COR-L47 (cell line): ENCODE results near the gene PBX1.
"Not testable (repeated sequence)": the region's sequence is repeated elsewhere in the genome, so short reads cannot be mapped to it uniquely, and the experiment has no call there.

Experiments
- DNase-seq: peaks from one replicate; lab custom pipeline; 2025; lab: John Stamatoyannopoulos, UW

The PBX1 gene

DNA sequence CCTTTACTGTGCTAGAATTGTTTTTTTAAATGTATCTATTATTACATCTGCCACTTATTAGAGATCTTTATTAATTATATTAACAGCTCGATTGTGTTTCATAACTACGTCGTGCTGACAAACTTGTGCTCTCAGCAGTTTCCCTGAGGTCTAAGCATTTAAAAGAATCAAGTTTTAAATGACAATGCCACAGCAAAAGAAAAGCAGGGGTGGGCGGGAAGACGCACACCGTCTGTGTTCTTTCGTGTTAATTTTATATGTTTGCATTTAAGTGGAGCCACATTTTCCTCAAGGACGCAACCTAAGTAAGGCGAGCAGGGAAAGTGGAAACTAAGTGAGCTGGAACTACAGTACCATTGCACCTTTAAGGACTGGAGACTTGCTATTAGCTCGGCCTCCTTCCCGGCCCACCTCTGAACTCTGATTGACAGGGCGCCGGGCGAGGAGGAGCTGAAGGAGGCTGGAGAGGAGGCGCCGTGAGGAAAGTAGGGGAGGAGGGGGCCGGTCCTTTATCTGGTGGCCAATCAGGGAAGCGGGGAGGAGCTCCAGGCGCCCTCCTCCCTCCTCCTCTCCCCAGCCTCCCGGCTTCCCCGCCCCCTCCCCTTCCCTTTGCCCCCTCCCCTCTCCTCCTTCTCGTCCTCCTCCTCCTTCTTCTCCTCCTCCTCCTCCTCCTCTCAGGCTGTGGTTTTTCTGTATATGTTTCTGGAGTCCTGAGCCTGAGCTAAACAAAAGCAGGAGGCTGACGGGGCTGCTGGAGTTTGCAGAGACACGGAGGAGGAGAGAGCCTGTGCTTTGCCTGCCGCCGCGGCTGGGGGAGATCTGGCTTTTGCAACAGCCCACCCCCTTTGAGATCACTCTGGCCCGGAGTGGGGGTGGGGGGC, at the start of gene PBX1:
TSS of gene PBX1 (plus strand) at position 724 of the 881 bp plus-strand sequence.
- peak; percentile 93 for DNase-seq

DNA sequence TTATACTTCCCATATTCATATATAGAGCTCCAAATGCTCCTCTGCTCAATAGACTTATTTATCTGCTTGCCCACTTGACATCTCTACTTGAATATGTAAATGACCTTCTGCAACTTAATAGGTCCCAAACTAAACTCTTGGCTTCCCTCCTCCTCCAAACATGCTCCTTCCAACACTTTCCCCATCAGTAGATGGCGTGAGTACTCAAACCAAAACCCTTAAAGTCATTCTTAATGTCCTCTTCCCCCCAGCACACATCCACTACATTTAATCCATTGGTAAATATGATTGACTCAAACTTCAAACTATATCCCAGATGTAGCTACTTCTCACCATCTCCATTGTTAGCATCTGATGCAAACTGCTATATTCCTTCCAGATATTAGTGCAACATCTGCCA, 48.5 kb upstream of the PBX1 start:
- no peak for DNase-seq

DNA sequence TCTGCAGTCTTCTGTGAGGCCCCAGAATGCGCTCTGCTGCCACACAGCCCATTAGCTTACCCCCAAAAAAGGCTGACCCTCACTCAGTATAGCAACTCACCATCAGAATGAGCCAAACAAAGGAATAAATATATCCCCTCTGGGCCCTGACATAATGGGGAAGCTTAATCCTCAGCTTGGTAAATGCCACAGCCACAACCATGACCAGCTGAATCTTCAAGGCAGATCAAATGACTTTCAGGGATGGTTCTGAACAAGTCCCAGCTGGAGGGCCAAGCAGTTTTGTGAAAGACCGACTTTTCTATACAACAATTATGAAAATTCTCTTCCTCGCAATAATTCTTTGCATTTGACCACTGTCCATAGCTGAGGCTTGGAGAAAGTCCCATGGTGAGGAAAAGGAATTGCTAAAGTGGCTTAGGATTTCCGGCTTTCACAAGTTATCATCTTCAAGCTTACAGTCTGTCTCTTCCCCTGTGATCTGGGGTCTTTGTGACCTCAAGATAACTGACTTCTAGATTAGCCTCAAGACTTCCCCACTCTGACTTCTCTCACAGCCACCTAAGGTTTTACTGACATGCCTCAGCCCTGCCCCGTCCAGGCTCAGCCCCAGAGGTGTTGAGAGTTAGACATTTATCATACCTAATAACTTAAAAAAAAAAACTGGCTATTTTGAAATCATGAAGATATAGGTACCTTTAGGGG, 47.8 kb upstream of the PBX1 start:
- no peak for DNase-seq

DNA sequence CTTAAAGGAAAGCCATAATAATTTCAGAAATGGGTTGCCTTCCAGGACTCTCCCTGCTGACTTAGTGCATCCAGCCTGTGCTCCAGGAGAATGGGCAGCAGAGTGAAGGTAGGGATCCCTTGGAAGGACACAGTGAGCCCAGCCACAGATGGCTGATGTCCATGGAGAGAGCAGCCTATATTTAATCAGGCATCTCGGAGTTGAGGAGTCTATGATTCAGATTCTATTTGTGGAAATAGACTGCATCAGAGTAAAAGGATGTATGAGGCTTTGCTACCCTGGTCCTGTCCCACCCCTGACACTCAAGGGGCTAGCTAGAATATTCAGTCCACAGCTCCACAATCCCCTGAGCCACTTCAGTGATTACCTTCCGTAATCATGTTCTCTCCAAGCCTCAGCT, 43.8 kb upstream of the PBX1 start:
- DNase-seq, result no peak

DNA sequence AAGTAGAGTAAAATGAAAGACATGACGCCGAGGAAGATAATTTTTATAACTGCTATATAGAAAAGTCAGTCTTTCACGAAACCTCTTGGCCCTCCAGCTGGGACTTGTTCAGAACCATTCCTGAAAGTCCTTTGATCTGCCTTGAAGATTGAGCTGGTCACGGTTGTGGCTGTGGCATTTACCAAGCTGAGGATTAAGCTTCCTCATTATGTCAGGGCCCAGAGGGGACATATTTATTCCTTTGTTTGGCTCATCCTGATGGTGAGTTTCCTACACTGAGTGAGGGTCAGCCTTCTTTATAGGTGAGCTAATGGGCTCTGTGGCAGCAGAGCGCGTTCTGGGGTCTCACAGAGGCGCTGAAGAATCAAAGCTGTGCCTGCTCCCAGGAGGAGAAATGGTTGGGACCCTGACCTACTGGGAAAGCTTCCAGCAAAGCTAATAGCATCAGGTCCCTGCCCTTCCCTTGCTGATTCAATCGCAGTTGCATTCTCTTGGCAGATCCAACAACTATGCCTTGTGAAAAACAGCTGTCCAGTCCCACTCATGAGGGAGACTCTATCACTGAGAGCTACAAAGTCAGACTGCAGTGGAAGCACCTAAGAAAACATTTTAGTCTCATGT, 43.2 kb upstream of the PBX1 start:
- no peak for DNase-seq

DNA sequence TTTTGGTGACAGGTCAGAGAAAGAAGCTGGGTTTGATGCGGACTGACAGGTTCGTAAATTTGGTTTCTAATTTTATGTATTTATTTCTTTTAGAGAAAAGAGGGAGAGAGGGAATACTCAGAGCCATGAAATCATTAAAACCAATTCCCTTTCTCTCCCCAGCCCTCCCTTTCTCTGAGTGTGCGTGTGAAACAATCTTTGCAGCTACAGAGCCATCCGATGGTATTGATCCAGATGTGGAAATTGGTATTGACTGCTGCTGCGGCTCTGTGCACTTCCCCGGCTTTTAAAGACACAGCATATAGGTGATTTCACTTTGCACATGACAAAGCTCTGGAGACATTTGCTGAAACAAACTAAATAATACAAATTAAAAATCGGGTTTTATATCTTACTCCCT, 42.4 kb upstream of the PBX1 start:
- no peak for DNase-seq

DNA sequence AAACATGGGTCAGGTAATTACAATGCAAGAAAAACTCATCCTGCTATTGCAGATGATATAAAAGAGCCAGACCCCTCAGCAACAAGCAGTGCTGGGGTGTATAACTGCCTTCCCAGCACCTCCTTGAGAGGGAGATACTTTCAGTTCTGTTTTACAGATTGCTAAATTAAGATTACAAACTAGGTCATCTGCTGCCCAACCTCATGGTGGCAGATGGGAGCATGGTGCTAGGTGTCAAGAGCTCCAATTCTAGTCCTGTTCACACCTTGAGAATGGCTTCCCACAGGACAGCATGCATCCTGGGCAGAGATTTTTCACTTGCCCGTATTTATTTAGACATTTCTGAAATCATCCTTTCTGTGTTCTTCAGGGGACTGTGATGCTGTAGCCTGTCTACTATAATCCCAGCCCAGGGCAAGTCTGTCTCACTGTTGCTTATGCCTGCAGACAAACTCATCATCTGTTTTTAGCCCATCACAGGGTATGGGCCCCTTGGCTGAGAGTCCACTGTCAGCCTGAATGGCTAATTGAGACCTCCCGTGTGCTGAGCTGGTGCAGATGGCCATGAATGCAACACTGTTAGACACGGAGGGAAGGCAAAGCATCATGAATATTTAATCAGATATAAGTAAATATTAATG, 40.2 kb upstream of the PBX1 start:
- DNase-seq, result no peak

DNA sequence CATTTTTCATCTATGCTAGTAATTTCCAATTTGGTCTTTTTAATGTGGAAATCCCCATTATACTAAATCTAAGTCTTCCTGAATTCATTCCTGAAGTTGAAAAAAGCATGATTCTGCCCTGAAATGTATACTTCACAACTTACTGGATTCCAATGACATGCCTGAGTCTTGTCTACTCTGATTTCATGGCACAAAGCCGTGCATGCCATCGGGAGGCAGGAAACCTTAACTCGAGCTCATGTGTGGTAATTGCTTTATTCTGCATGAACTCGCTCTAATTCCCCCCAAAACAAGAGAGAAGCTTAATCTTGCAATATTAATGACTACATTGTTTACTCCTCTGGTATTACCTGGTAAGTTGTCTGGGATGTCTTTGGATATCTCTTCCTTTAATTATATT, 39.6 kb upstream of the PBX1 start:
- no peak for DNase-seq

DNA sequence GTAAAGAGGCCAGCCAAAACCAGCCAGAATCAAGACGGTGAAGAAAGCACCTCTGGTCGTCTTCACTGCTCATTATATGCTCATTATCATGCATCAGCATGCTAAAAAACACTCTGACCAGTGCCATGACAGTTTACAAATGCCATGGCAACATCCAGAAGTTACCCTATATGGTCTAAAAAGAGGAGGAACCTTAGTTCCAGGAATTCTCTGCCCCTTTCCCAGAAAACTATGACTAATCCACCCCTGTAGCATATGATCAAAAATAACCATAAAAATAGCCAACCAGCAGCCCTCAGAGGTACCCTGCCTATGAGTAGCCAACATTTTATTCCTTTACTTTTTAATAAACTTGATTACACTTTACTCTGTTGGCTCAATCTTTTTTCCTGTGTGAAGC, 34.2 kb upstream of the PBX1 start:
- no peak for DNase-seq

DNA sequence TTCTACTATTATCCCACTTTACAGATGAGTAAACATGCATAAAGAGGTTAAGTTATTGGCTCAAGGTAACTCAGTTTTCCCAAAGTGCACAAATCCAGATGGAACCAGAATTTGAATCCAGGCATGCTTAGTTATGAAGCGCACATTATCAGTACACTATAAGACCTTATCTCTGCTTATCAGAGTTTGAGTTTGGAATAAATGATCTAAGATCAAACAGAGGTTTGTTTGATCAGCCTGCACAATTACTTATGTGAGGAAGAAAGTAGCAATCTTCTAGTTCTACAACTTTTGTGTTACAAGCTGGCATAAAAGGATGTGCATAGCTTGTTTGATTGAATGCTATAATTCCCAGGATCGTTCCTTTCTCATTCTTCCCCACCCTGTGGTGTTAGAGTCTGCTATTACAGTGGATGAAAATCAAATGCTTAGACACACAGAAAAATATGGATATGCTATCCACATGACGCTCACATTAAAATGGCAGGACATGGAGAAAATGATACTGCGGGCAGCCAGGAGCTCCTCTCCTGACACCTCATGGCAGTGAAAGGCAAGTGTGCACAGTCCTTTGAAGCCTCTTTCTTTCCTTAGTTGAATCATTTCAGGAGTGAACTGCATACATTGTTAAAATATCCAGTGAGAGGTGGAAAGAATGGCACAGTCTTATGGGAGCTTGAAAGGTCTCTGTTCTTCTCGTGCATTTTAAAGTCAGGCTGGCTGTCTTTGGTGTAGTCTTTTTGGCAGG, 23.9 kb upstream of the PBX1 start:
- DNase-seq, result no peak

DNA sequence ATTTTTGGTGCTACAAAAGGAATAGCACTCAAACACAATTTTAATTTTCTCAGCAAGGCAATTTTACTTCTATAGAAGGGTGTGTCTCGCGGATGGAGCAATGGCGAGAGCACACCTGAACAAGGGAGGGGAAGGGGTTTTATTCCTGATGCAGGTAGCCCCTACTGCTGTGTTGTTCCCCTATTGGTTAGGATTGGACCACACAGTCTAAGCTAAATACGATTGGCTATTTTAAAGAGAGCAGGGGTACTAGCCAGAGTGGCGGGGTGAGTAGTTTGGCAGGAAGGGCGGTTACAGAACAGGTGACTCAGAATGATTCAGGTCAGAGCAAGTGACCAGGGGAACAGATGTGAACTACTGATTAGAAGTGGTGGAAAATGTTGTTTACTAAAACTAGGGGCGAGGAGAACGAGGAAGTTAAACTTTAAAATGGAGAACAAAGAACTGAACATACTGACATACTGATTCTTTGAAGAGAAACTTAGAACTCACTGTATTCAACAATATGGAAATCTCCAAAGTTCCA, 6.5 kb upstream of the PBX1 start:
- DNase-seq, result not testable (repeated sequence)

DNA sequence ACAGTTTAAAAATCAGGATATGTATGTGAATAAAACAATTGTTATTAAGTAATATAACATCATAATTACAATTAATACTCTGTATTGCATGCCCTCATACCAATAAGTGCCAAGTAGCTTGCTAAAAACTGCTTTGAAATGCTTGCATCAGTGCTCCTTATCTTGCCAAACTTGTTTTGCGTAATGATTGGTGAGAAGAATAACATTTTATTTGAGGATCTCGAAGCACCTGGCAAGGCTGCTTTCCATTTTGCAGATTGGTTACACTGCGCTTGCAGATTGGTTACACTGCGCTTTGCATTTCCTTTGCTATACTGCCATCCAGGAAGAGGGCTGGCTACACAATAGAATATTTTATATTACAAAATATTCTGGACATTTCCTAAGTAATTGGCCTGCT, 1.7 kb upstream of the PBX1 start:
- no peak for DNase-seq

DNA sequence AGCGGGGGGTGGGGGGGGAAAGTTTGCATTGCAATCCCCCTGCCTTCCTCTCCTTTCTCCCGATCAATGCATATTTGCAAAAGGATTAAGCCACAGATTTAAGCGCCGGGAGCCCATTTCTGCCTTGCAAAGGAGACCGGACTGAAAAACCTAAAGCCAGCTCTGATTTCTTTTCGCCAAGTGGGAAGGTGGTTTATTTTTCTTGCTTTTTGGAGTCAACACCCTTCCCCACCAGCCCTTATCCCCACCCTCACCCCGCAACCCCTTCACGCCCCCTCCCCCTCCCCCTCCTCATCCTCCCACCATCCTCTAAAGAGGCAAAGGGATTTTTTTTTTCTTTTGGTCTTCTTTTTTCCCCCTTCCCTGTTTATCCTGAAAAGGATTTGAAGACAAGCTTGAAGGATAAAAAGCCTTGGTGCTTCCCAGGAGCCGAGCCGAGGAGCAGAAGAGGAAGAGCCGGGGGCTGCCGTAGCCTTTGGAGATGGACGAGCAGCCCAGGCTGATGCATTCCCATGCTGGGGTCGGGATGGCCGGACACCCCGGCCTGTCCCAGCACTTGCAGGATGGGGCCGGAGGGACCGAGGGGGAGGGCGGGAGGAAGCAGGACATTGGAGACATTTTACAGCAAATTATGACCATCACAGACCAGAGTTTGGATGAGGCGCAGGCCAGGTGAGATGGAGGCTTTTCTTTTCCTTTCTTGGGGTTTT, 513 bp downstream of the PBX1 start:
- DNase-seq, result peak; percentile 43

DNA sequence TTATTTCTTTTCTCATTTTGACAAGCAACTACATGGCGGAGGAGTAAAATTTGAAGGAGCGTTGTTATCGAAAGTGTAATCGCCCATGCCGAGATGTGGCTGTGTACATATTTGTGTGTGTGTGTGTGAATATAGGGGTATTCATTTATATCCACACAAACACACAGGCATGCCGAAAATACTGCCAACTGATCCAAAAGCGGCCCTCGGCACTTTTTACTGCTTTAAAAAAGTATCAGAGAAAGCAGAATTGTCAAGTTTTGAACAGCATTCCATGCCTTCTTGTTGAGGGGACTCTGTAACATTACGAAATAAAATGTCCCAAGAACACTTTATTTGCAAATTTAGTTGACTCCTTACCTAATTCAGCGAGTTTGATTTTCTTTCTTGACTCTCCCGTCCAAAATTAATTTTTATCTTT, 1.1 kb downstream of the PBX1 start:
- no peak for DNase-seq

DNA sequence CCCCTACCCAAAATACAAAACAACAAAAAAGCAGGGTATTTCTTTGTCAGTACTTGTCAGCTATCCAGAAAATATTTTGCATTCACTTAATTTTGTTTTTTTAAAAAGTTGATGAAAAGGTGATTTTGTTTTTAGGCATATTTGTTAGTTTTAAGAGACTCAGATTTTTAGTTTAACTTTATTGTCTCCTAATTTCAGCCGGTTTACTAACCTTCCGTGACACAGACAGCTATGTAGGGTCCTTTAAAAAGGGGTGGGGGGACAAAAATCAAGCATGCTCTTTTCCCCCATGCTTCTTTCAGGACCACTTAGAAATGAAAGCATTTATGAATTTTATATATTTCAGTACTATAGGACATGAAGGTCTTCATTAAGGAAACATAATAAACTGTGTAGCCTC, 1.6 kb downstream of the PBX1 start:
- DNase-seq, result no peak

DNA sequence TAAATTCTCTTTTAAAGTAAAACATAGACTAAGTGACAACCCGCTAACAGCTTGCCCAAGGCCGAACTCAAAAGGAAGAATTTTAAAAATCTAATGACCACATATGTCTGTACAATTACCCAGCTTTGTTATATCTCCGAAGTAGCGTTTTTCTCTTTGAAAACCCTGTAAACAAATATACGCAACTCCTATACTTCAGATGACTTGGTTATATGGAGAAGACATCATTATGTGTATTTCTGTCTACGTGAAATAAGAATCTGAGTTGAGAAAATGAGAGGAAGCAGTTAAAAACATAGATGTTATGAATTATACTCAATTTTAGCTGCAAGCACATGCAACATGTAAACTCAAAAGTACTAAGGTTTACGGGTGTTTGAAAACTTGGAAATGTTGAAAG, 2.0 kb downstream of the PBX1 start:
- DNase-seq, result no peak

DNA sequence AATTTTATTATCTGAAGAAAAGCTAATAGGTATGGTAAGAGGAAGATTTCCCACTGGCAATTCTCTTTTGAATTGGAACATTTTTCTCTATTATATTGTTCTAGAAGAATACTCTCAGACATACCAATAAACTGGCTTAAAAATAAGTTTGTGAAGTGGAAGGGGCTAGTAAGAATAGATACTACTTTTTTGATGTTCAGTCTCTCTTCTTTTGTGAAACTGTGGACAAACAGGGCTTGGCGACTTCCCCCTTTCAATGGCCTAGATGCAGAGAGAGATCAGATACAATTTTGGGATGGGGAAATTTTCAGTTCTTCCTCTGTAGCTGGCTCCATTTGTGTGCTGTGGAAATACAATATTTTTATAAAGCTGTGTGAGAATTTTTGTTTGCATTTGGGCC, 2.5 kb downstream of the PBX1 start:
- DNase-seq, result no peak

DNA sequence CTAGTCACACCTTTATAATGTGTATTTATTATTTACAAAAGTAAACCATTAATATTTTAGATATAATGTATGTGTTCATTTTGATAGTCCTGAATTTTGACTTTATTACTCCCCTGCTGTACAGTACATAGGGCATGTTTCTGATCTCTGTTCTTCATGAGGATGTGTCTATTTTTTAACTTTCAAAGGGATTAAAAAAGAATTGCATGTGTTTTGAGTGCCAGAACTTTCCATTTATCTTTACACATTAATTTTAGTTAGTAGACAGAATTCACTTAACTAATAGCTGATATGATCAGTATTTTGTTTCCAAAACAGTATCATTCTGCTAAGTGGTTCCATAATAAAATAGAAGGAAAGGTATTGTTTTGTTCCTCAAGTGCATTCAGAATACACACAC, 3.1 kb downstream of the PBX1 start:
- DNase-seq, result no peak

DNA sequence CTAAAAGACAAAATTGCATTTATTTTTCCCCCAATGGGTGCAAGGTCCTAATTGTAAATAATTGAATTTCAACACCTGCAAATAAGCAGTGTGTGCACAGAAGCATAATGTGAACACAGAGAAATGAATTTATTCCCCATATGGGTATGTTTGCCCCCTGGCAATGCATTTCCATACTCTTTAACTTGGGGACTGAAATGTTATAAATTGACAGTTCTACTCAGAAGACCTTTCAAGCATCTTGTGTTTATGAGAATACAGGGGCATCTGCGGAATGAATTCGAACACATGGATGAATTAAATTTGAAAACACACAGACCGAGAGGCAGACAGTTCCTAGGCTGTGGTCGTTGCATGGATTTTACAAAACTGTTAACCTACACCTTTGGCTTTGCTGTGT, 3.5 kb downstream of the PBX1 start:
- DNase-seq, result no peak

DNA sequence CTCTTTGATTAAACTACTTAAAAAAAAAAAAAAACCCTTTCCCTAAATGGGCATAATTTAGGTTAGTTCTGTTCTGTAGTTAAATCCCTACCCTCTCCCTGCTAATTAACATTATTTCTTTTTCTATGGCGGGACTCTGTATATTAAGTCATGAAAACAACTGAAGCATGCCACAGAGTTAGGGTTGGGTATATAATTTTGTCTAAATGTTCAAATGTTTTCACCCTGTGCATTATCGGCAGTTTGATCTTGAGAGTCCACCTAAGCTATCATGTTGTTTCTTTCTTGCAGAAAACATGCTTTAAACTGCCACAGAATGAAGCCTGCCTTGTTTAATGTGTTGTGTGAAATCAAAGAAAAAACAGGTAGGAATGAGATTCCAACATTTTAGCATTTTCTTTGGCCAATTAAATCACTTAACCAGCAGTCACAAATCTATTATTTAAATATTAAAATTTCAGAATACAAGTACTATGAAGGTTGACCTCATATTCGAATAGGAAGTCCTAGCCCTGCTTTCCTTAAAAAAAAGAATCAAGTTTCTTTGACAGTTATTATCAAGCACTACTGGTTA, 4.0 kb downstream of the PBX1 start:
- no peak for DNase-seq
